HG03039 (cell line): ENCODE data around the gene ATG9B.

Experiments
- ATAC-seq: cut with Tn5 transposase; IDR thresholded peaks from one replicate; pipeline ENCODE4 v1.9.1; 2021; ENCODE audit warnings: mild to moderate bottlenecking, moderate library complexity; ENCODE audit not compliant: unreplicated experiment

ATG9B gene

DNA sequence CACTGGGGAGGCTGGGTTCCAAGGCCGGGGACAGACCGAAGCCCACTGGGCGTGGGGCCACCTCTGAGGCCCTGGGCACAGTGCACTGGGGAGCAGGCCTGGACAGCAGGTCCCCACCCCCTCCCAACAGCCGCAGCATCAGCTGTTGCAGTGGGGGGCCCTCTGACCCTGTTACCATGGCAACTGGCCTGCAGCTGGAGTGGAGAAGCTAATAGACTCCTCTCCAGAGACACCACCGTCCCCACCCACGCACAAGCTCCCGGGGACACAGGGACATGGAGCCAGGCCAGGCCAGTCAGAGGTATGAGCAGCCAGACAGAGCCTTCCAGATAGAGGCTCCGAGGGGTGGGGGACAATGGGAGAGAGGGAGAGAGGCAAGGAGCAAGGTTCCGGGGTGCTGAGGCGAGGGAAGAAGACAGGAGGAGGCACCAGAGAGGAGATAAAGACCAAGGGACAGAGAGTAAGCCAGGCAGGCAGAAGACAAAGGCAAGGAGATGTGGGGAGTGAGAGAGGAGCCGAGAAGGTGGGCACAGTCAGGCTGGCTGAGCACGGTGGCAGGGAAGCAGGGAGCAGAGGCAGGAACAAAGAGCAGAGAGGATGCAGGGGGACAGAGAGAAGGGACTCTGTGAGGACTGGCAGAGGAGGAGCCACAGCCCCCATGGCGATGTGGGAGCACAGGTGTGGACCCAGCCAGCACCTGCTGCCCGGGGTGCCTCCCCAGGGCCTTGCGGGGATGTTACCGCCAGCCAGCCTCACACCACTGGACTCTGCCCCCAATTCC, 52.9 kb downstream of the ATG9B start:
- no peak for ATAC-seq

DNA sequence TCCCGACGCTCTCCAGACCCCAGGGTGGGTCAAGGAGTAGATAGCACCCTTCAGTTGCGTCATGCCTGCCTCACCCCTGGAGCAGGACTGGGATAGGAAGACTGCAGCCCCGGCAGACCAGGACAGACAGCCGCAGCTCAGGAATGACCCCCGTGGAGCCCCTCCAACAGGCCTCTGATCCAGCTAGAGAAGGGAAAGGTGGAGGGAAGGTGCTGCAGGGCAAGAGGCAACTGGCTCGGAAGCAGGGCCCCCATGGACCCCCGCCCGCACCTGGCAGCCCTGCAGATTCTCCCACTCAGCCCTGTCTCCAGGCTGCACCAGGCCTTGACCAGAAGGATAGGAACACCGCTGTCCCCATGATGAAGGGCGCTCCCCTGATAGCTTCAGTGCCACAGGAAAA, 53.9 kb downstream of the ATG9B start:
- ATAC-seq = no peak

DNA sequence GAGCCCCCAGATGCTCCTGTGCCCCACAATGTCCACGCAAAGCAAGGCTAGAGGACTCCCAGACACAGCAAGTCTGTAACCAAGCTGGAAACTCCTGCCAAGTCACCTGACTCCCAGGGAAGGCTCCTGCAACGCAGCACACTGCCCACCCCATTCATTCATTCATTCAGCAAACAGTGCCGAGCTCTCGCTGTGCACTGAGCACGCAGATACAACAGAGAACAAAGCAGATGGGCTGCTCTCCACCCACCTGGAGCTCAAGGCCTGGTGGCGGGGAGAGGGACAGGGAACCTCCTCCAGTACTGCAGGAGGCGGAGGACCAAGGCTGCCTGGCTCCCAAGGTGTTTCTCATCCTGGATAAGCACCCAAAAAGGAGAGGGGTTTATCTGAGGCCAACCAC, 54.8 kb downstream of the ATG9B start:
- no peak for ATAC-seq

DNA sequence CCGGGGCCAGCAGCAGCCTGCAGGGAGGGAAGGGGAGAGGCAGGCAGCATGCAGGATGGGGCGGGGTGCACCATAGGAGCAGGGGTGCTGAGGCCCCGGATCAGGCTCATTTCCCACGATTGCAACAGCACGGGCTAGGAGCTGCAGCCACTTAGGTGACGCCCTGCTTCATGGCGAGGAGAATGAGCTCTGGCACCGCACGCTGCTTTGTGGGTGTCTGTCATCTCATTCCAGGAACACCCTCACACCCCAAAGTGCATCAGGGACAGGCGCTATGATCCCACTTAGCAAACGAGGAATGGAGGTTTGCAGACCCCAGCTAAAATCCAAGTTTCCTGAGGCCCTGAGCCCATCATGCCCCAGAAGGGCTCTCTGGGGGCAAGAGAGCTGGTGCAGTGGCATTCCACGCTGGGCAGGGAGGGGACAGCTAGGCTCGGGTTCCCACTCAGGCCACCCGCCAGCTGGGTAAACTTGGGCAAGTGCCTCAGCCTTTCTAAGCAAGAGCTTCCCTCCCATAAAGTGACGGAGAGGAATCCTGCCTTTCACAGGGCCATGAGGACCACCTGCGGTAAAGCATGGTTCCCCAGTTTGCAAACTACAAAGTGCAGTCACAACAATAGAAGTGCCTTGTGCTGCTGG, 55.4 kb downstream of the ATG9B start:
- no peak for ATAC-seq

- no peak for ATAC-seq
Measured at GRCh38 chr7:150968056-150968733, 56.1 kb downstream of the ATG9B start.

GRCh38 chr7:150967349-150967748, 56.9 kb downstream of the ATG9B start:
- no peak for ATAC-seq

GRCh38 chr7:150966002-150966401, 58.3 kb downstream of the ATG9B start:
- no peak for ATAC-seq

DNA sequence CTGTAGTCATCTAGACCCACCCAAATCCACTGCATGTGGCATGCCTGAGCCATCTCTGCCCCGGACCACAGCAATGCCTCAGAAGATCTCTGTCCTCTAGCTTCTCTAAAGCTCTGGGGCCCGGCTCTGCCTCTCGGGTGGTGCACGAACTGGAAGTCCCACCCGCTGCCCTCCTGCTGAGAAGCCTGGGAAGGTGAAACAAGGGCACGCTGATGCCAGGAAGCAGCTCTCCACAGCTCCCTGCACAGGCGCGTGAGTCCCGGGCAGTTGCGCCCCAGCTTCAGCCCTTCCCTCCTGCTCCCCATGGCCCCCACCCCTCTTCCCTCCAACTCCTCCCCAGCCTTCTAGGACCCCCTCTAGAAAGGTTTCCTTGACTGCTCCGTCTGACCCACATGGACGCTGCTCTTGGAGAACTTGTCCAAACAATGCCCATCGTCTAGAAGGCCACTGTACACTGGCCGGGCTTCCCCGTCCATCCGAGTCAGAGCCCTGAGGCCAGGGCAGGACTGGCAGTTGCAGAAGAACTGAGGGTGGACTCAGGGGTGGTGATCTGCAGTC, 58.9 kb downstream of the ATG9B start:
- ATAC-seq = no peak
